KMS-11 (cell line): ENCODE measurements around the gene TPTE.
"Not testable (repeated sequence)": the region's sequence is repeated elsewhere in the genome, so short reads cannot be mapped to it uniquely, and the experiment has no call there.

ENCODE experiments used
- H2AFZ ChIP-seq: fragments of 200-600 bp; sonication (generic); 2 replicates; pipeline ENCODE4 v1.6.1; 2016; ENCODE audit warnings: antibody characterized with exemption, mixed run types, low read depth
- H3K27ac ChIP-seq: fragments of 200-600 bp; sonication (generic); 2 replicates; pipeline ENCODE4 v1.6.1; 2016; ENCODE audit warnings: mild to moderate bottlenecking, mixed run types
- H3K27me3 ChIP-seq: fragments of 200-600 bp; sonication (generic); 2 replicates; pipeline ENCODE4 v1.6.1; 2017; ENCODE audit warnings: mild to moderate bottlenecking, low read depth, mixed run types, moderate library complexity; ENCODE audit not compliant: insufficient read depth
- H3K36me3 ChIP-seq: fragments of 200-600 bp; sonication (generic); 2 replicates; pipeline ENCODE4 v1.6.1; 2017; ENCODE audit warnings: mild to moderate bottlenecking, mixed run types; ENCODE audit not compliant: insufficient read depth
- H3K4me1 ChIP-seq: fragments of 200-600 bp; sonication (generic); 2 replicates; pipeline ENCODE4 v1.6.1; 2016; ENCODE audit warnings: mild to moderate bottlenecking, low read depth, mixed run types; ENCODE audit not compliant: poor library complexity, severe bottlenecking
- H3K4me2 ChIP-seq: fragments of 200-600 bp; sonication (generic); 2 replicates; pipeline ENCODE4 v1.7.0; 2016; ENCODE audit warnings: mild to moderate bottlenecking, mixed run types
- H3K4me3 ChIP-seq: fragments of 200-600 bp; sonication (generic); IDR thresholded peaks from 2 replicates; pipeline ENCODE4 v1.6.1; 2017; ENCODE audit warnings: low read depth, low read length, mixed read lengths; ENCODE audit not compliant: insufficient read depth
- H3K79me2 ChIP-seq: fragments of 200-600 bp; sonication (generic); 2 replicates; pipeline ENCODE4 v1.6.1; 2016; ENCODE audit warnings: low read depth, mixed run types; ENCODE audit not compliant: insufficient read depth
- H3K9ac ChIP-seq: fragments of 200-600 bp; sonication (generic); 2 replicates; pipeline ENCODE4 v1.6.1; 2016; ENCODE audit warnings: mild to moderate bottlenecking, mixed run types
- H4K20me1 ChIP-seq: fragments of 200-600 bp; sonication (generic); 2 replicates; pipeline ENCODE4 v1.6.1; 2016; ENCODE audit warnings: mild to moderate bottlenecking, mixed run types; ENCODE audit not compliant: insufficient read depth
- TF ChIP-seq, protein P1 (sequence below): fragments of 200-600 bp; sonication (generic); conservative IDR thresholded peaks from 2 replicates; pipeline ENCODE4 v1.6.1; 2017; ENCODE audit warnings: low read depth, mild to moderate bottlenecking, antibody characterized with exemption, low read length, moderate library complexity, mixed read lengths

The TPTE gene

DNA sequence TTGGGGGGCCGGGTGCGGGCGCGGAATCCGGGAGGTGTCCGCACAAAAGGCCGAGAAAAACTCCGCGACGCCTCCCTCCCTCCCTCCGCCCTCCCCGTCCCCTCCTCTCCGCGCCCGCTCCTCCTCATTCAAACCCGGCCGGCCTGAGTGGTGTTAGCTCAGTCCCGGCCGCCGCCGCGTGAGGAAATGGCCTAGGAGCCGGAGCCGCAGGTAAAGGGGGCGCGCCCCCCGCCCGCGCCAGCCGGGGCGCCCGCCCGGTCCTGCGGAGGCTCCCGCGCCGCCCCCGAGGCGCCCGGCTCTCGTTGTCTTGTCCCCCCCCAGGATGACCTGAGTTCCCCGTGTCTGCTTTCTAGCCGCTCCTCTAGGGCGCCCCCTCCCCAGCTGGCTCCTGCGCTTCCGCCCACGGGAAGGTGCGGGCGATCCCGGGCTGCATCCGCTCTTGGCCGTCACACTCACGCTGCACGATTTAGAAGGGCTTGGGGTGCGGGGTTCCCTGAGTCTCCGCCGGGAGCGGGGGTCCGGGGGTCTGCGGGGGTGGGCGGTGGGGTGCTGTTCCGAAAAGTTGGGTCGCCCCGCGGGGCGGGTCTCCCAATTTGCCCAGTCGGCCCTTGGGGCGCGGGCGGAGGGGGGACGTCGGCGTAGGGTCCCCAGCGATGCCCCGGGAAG, 585 bp downstream of the TPTE start:
- H3K27ac ChIP-seq, H3K36me3 ChIP-seq, H3K27me3 ChIP-seq, H3K4me1 ChIP-seq, H3K9ac ChIP-seq, H2AFZ ChIP-seq, H4K20me1 ChIP-seq, H3K4me2 ChIP-seq, H3K4me3 ChIP-seq, H3K79me2 ChIP-seq: not testable (repeated sequence)

DNA sequence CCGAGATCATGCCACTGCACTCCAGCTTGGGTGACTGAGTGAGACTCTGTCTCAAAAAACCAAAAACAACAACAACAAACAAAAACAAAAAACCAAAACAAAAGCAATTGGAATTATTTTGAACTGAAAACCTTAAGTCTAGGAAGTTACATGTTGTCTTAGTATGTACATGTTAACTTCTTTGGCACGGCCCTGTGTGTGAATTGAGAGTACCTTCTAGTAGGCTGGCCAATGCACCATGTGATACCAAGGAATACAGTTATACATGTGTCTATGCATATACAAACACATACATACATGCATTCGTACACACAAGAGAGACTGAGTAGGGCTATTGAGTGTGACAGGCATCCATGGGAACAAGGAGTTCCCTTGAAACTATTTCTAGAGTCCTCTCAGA, 18.6 kb downstream of the TPTE start:
- no peak overlapping the region for H3K9ac ChIP-seq
- H2AFZ ChIP-seq: no peak overlapping the region
- H4K20me1 ChIP-seq: no peaks in the 10 kb centered on the region
- no peak overlapping the region for H3K27ac ChIP-seq
- H3K4me2 ChIP-seq: no peak overlapping the region
- H3K4me1 ChIP-seq: no peaks in the 10 kb centered on the region
- no peak overlapping the region for H3K4me3 ChIP-seq
- H3K27me3 ChIP-seq: no peaks in the 10 kb centered on the region
- TF ChIP-seq, protein P1, sequence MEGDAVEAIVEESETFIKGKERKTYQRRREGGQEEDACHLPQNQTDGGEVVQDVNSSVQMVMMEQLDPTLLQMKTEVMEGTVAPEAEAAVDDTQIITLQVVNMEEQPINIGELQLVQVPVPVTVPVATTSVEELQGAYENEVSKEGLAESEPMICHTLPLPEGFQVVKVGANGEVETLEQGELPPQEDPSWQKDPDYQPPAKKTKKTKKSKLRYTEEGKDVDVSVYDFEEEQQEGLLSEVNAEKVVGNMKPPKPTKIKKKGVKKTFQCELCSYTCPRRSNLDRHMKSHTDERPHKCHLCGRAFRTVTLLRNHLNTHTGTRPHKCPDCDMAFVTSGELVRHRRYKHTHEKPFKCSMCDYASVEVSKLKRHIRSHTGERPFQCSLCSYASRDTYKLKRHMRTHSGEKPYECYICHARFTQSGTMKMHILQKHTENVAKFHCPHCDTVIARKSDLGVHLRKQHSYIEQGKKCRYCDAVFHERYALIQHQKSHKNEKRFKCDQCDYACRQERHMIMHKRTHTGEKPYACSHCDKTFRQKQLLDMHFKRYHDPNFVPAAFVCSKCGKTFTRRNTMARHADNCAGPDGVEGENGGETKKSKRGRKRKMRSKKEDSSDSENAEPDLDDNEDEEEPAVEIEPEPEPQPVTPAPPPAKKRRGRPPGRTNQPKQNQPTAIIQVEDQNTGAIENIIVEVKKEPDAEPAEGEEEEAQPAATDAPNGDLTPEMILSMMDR: no peak
- H3K36me3 ChIP-seq: no peaks in the 10 kb centered on the region
- no peaks in the 10 kb centered on the region for H3K79me2 ChIP-seq

DNA sequence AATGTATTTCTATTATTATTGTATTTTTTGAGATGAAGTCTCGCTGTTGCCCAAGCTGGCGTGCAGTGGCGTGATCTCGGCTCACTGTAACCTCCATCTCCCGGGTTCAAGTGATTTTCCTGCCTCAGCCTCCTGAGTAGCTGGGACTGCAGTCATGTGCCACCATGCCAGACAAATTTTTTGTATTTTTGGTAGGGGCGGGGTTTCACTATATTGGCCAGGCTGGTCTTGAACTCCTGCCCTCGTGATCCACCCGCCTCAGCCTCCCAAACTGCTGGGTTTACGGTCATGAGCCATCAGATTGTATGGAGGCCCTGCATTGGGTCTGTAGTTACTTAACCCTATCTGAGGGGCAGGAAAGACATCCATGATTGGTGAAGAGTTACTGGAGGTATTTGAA, 23.0 kb downstream of the TPTE start:
- not testable (repeated sequence) for H3K9ac ChIP-seq

DNA sequence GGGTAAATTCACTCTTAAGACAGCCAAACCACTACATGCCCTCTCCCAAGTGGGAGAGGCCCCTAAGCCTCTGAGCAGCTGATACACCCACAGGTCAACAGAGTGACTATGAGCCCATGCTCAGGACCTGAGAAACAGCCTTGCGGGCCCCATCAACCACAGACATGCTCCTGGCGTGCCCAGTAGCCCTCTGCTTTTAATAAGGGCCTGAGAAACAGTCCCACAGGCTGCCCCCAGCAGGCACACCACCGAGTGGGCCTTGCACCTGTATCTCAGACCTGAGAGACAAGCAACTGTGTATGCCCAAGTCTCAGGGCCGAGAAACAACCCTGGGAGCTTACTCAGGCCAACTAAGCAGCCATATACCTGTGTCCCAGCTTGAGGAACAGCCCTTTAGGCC, 26.5 kb downstream of the TPTE start:
- not testable (repeated sequence) for H3K27me3 ChIP-seq, H3K4me1 ChIP-seq, H3K4me3 ChIP-seq, H4K20me1 ChIP-seq, H3K9ac ChIP-seq, H3K4me2 ChIP-seq, H3K27ac ChIP-seq, H3K79me2 ChIP-seq, H3K36me3 ChIP-seq, H2AFZ ChIP-seq

More for the DNA sequence above, 23.0 kb downstream of the TPTE start:
- H3K27me3 ChIP-seq, H2AFZ ChIP-seq, H3K4me2 ChIP-seq, H3K79me2 ChIP-seq, H3K4me1 ChIP-seq, H3K27ac ChIP-seq, H3K36me3 ChIP-seq, H4K20me1 ChIP-seq, H3K4me3 ChIP-seq: not testable (repeated sequence)

DNA sequence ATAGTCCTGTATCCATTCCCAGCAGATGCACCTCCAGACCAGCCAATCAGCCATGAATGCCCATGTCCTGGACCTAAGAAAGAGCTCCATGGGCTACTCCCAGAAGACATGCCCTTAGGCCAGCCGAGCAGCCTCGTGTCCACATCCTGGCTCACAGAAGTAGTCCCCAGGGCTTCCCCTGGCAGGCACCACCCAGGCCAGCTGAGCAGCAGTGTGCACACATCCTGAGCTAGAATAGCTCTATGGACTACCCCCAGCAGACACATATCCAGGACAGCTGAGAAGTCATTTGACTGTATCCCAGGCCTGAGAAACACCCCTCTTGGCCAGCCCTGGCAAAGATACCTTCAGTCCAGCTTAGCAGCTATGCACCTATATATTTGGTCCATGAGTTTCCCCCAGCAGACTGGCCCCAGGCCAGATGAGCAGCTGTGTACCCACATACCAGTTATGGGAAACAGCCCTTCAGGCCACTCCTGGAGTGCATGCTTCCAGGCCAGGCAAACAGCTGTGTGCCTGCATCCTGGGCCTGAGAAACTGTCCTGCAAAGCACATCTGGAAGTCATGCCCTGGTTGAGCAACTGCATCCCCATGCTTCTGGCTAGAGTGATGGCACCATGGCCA, 27.1 kb downstream of the TPTE start:
- H3K27me3 ChIP-seq, H3K4me1 ChIP-seq, H3K27ac ChIP-seq, H3K36me3 ChIP-seq, H3K79me2 ChIP-seq, H2AFZ ChIP-seq, H4K20me1 ChIP-seq, H3K4me2 ChIP-seq, H3K9ac ChIP-seq, H3K4me3 ChIP-seq: not testable (repeated sequence)

DNA sequence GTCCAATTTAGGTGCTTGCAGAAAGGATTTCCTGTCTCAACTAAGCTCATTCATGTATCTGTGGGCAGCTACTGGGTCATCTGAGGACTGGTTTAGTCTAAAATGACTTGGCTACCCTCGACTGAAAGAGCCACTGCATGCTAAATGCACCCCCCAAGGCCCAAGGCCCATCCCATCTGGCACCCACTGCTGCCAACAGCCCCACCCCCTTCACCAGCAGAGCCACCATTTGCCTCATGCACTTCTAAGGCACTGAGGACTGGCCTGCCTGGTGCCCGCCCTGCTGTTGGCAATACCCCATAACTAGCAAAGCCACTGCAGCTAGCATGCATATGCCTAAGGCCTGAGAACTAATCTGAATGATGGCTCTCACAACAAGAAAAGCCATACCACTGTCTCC, 49.4 kb downstream of the TPTE start:
- H2AFZ ChIP-seq, H4K20me1 ChIP-seq, H3K36me3 ChIP-seq, H3K27ac ChIP-seq, H3K4me3 ChIP-seq, H3K79me2 ChIP-seq, H3K27me3 ChIP-seq, H3K9ac ChIP-seq, H3K4me1 ChIP-seq, H3K4me2 ChIP-seq: not testable (repeated sequence)

DNA sequence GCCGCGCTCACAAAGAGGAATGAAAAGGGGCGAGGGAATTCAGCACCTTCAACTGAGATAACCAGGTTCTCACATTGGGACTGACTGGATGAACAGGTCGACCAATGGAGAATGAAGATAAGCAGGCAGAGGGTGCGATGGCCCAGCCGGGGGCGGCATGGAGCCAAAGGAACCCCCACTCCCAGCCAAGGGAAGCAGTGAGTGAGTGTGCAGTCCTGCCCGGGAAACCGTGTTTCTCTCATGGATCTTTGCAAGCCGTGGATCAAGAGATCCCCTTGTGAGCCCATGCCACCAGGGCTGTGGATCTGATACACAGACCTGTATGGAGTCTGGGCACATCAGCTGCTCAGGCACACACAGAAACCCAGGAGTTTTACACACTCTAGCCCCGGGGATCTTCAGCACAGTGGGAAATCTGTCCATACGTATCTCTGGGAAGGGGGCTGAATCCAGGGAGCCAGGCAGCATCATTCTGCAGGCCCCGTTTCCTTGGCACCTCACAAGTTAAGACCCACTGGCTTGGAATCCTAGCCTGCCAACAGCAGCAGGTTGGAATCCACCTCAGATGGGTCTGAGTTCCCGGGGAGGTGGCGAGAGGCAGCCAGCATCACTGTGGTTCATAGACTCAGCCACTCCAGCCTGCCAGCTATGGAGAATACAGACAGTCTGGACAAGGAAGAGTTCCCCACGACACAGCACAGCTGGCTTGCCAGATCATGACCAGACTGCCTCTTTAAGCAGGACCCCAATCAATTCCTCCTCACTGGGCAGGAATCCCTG, 53.3 kb downstream of the TPTE start:
- H3K79me2 ChIP-seq, H3K4me1 ChIP-seq, H4K20me1 ChIP-seq, H3K36me3 ChIP-seq, H3K4me3 ChIP-seq, H3K27ac ChIP-seq, H3K27me3 ChIP-seq, H2AFZ ChIP-seq, H3K4me2 ChIP-seq, H3K9ac ChIP-seq: not testable (repeated sequence)
